ENCODE measurements around the gene SPAG17.

DNA sequence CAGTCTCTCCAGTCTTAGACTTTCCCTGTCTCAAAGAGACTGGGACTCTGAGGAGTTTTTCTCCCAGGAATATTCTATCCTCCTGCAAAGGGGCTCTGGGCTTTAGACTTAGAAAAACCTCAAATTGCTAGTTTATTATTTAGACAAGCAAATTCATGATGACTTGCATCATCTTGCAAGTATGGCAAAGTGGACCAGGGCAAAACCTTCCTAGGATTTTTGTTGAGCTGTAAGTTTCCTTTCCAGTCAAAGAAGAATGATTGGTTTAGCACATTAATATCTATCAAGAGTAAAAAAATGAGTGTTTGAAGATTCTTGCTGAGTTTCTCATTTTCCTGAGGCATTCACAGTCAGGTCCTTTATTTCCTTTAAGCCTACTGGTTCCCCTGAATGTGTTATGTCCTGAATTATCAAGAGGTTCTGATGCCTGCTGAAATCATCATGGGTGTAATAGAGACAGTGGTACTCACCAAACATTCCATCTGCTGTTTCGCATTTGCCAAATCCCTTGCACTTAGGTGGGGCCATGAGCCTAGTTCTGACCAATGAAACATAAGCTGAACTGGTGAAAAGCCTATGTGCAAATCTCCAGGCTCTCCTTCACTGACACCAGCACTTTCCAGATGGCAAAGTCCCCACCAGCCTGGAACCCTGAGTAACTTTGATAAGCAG is 25.2 kb upstream of the SPAG17 start:
- TF ChIP-seq, protein P1, sequence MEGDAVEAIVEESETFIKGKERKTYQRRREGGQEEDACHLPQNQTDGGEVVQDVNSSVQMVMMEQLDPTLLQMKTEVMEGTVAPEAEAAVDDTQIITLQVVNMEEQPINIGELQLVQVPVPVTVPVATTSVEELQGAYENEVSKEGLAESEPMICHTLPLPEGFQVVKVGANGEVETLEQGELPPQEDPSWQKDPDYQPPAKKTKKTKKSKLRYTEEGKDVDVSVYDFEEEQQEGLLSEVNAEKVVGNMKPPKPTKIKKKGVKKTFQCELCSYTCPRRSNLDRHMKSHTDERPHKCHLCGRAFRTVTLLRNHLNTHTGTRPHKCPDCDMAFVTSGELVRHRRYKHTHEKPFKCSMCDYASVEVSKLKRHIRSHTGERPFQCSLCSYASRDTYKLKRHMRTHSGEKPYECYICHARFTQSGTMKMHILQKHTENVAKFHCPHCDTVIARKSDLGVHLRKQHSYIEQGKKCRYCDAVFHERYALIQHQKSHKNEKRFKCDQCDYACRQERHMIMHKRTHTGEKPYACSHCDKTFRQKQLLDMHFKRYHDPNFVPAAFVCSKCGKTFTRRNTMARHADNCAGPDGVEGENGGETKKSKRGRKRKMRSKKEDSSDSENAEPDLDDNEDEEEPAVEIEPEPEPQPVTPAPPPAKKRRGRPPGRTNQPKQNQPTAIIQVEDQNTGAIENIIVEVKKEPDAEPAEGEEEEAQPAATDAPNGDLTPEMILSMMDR (IDR thresholded peaks at IDR 0.05; ENCODE audit: poor library complexity) = no peak
- TF ChIP-seq EZH2 (IDR thresholded peaks at IDR 0.05; ENCODE audit: borderline replicate concordance) (no peak), EZH2phosphoT487 (IDR thresholded peaks at IDR 0.05; ENCODE audit: low read depth, severe bottlenecking, unreplicated experiment) (no peak)

All from hepatocyte (in vitro differentiated cells).